ENCODE results near the gene PAXX. TPM values are rescaled to one million over a fixed set of nuclear protein-coding genes. Genes with fewer than 3 reads are reported as not detected.
A peak's percentile ranks its signal among the peaks of the same experiment; 100 is the strongest.

Gene PAXX
- total RNA-seq, 1 donor from 2014 or later, result 33.1 TPM

GRCh38 chr9:136968333-136969127 lies 23.7 kb upstream of the PAXX start:
- no peak for ATAC-seq

DNA sequence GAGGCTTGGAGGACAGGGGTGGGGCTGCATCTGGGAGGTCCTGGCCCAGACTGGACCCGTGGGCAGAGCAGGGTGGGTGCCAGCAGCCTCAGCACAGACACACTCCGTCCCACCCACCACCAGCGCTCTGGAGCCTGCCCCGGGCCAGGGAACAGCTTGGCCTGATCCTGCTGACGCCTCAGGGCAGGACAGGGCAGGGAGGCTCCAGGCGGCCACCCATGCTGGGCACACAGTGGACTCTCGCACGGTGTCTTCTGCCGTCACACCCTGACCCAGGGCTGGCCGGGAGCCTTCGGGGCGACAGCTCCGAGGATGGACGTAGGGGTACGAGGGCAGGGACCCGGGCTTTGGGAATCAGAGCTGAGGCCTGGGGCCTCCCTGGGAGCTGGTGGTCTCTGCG lies 23.1 kb upstream of the PAXX start:
- ATAC-seq, result no peak

DNA sequence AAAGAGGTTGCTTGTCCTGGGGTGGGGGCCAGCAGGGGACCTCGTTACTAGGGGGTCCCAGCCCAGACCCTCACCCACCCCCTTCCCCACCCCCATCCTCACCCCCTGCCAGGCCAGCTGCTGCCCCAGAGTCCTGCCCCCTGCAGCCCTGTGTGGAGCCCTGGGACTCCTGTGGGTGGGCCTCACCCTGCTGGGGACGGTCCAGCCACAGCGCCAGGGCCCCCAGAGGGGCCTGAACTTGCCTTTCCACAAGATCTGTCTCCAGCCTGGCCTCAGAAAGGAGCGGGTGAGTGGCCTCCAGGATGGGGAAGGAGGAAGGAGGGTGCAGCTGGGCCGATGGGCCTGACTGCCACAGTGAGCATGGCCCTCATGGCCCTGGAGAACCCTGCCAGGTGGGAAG lies 22.4 kb upstream of the PAXX start:
- no peak for ATAC-seq

- ATAC-seq, result no peak
Measured at GRCh38 chr9:136970361-136970760, 21.9 kb upstream of the PAXX start.

DNA sequence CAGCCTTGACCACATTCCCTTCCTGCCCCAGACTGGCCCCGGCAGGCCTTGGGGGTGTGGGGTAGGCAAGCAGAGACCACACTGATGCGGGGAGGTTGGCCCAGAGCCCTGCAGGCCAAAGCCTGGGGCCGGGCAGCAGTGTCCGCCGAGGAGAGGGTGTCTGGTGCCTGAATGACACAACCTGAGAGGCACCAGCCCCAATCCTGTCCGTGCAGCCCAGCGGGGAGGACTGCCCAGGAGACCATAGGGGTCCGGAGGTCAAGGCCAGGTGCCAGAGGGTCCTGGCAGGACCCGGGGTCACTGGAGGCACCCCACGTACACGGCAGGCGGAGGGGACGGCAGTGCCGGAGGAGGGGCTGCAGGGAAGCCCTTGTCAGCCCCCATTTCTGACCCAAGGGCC lies 20.5 kb upstream of the PAXX start:
- ATAC-seq, result no peak

DNA sequence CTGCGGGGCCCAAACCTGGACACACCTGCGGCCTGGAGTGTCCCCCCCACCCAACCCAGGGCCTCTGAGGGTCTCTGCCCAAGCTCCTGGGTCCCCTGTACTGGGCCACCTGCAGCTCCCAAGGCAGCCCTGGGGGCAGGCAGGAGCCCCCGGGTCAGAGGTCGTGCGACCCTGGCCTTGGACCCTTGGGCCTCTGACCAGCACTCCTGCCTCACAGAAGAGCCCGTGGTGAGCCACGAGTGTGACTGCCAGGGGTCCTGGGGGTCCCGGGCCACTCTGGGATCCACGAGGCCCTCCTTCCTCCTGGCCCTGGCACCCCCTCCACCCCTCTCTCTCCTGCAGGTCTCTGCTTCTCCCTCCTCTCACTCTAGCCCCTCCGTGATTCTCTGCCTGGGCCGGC lies 19.9 kb upstream of the PAXX start:
- ATAC-seq, result no peak

- ATAC-seq, result no peak
Measured at GRCh38 chr9:136972743-136973142, 19.5 kb upstream of the PAXX start.

- ATAC-seq, result no peak
Measured at GRCh38 chr9:136973618-136974617, 18.3 kb upstream of the PAXX start.

- ATAC-seq, result peak; percentile 56
Measured at GRCh38 chr9:136974817-136975535, 17.2 kb upstream of the PAXX start.

DNA sequence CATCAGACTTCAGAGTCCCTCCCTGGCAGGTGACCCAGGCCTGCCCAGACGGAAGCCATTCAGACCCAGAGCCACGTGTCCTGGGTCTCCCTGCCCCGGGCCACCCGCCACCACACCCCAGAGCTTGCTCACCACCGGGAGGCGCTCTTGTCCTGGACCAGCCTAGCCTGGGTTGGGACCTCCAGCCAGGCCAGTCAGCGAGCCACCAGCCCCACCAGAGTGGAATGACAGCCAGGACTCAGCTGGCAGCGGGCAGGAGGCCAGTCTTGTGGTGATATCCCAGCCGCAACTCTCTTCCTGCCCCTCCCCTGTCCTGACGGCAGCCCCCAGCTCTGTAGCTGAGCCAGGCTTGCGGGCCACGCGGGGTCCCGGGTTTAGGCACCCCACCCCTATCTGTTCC lies 16.6 kb upstream of the PAXX start:
- ATAC-seq, result peak; percentile 14

DNA sequence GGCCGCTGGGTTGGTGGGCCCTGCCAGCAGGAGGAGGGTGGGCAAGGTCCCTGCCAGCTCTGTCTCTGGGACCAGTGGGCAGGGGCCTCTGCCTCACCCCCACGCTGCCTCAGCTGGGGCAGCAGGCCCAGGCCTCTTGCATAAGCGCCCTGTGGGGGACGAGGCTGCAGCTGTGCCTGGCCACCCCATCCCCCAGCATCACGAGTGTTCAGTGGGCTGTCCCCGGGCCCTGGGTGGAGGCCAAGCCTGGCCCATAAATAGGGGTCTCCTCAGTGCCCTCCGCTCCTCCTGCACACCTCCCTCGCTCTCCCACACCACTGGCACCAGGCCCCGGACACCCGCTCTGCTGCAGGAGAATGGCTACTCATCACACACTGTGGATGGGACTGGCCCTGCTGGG lies 15.0 kb upstream of the PAXX start, which contains the start of gene PTGDS:
TSS of gene PTGDS (plus strand) at position 282 of the 400 bp plus-strand sequence. CDS start at position 357, 75 bp downstream.
- ATAC-seq, result no peak

GRCh38 chr9:136977649-136978072 lies 14.6 kb upstream of the PAXX start:
- no peak for ATAC-seq

DNA sequence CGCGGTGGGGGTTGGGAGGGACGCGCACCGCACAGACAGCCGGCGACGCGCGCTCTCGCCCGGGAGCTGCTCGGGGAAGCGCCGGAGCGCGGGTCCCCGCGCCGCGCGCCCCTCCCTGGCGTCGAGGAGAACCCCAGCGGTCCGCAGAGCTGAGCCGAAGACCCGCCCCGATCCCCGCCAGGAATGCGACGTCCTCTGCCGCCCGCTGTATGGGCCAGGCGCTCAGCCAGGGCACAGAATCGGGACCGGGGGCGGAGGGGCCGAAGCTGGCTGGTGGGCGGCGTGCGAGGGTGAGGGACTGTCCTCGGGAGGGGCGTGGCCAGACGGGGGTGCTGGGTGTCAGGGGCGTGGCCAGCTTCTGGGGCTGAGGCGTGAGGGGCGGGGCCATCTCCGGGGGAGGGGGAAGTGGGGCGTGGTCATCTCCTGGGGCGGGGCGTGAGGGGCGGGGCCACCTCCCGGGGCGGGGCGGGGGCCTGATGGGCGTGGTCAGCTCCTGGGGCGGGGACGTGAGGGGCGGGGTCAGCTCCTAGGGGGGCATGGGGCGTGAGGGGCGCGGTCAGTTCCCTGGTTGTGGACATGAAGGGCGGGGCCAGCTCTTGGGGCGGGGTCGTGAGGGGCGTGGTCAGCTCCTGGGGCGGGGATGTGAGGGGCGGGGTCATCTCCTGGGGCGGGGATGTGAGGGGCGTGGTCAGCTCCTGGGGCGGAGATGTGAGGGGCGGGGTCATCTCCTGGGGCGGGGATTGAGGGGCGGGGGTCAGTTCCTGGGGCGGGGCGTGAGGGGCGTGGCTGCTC lies 14.0 kb upstream of the PAXX start:
- ATAC-seq, result peak; percentile 49

- no peak for ATAC-seq
Measured at GRCh38 chr9:136978865-136979544, 13.2 kb upstream of the PAXX start.

GRCh38 chr9:136979769-136980587 lies 12.2 kb upstream of the PAXX start:
- ATAC-seq, result no peak

GRCh38 chr9:136980669-136981478 lies 11.3 kb upstream of the PAXX start:
- ATAC-seq, result no peak

DNA sequence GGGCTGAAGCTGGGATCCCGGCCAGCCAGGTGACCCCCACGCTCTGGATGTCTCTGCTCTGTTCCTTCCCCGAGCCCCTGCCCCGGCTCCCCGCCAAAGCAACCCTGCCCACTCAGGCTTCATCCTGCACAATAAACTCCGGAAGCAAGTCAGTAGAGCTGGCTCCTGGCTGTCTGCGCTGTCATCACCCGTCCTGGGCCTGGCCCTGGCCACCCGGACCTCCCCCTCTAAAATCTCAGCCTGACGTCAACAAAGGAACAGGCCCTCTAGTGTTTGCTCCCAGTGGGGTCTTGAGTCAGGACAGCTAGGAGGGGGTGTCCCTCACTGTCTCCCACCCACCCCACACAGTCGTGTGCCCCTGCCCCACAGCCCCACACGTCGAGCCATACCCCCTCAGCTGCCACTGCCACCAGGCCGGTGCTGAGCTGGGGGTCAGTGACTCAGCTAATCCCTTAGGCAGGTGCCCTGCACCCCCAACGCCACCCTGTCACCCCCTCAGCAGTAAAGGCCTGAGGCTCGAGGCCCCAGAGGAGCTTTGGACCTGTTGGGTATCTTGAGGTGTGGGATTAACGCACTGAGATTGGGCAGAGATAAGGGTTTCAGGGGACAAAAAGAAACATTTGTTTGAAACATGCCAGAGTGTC lies 10.5 kb upstream of the PAXX start:
- ATAC-seq, result no peak

- no peak for ATAC-seq
Measured at GRCh38 chr9:136982232-136983051, 9.8 kb upstream of the PAXX start, which contains the start of gene LCNL1. LCNL1 (plus strand) TSS chr9:136982993; CDS start chr9:136983587, 594 bp downstream.

Data from esophagus mucosa (tissue), 1 donor.